CD8-positive, alpha-beta memory T cell (primary cell): ENCODE measurements around the gene RNF126. TPM values are rescaled to one million over a fixed set of nuclear protein-coding genes. Genes with fewer than 3 reads are reported as not detected.

Experiments
- polyA plus RNA-seq: library from polyadenylated mRNA; unstranded; fragments of 300-500 nt; fragmentation: Illumina TruSeq; gene quantifications from one replicate; pipeline ENCODE4 v1.2.3, GENCODE V29; 2021
- total RNA-seq, 2 experiments: library from RNA; stranded (reverse); gene quantifications; one replicate each; pipeline ENCODE4 v1.2.3, GENCODE V29; 2021

The RNF126 gene
- total and polyA plus RNA-seq, 3 experiments from 2014 or later, result 89.6 to 100.0 (median 95.5) TPM

Other genes with a start within 250 kb of the RNF126 start
- gene SHC2, start 202.2 kb downstream of the RNF126 start, total RNA-seq, result under 1 TPM; 0.11 to 0.13 TPM
- gene SHC2, start 202.2 kb downstream of the RNF126 start, polyA plus RNA-seq, result not detected
- under 1 TPM; 0.33 to 0.44 TPM for gene MADCAM1, start 166.7 kb downstream of the RNF126 start, total RNA-seq
- 0.12 TPM for gene MADCAM1, start 166.7 kb downstream of the RNF126 start, polyA plus RNA-seq
- gene TPGS1, start 155.7 kb downstream of the RNF126 start, total RNA-seq, result 10 to 100 TPM; 18.6 to 20.0 TPM
- gene TPGS1, start 155.7 kb downstream of the RNF126 start, polyA plus RNA-seq, result 50.3 TPM
- 10 to 100 TPM; 56.9 to 57.8 TPM for gene CDC34, start 131.5 kb downstream of the RNF126 start, total RNA-seq
- gene CDC34, start 131.5 kb downstream of the RNF126 start, polyA plus RNA-seq, result 46.9 TPM
- 10 to 100 TPM; 48.8 to 50.5 TPM for gene GZMM, start 119.2 kb downstream of the RNF126 start, total RNA-seq
- gene GZMM, start 119.2 kb downstream of the RNF126 start, polyA plus RNA-seq, result 327 TPM
- gene BSG, start 90.6 kb downstream of the RNF126 start, total RNA-seq, result 100 to 1,000 TPM; 250 to 262 TPM
- 436 TPM for gene BSG, start 90.6 kb downstream of the RNF126 start, polyA plus RNA-seq
- gene HCN2, start 73.3 kb downstream of the RNF126 start, total RNA-seq, result under 1 TPM; 0.42 to 0.48 TPM
- not detected for gene HCN2, start 73.3 kb downstream of the RNF126 start, polyA plus RNA-seq
- gene POLRMT, start 29.7 kb downstream of the RNF126 start, total RNA-seq, result 10 to 100 TPM; 75.2 to 77.3 TPM
- gene POLRMT, start 29.7 kb downstream of the RNF126 start, polyA plus RNA-seq, result 58.8 TPM
- under 1 TPM; 0.20 to 0.22 TPM for gene FGF22, start 23.3 kb downstream of the RNF126 start, total RNA-seq
- gene FGF22, start 23.3 kb downstream of the RNF126 start, polyA plus RNA-seq, result not detected
- 1 to 10 TPM; 7.7 to 8.0 TPM for gene FSTL3, start 13.2 kb upstream of the RNF126 start, total RNA-seq
- gene FSTL3, start 13.2 kb upstream of the RNF126 start, polyA plus RNA-seq, result 0.81 TPM
- gene PRSS57, start 32.2 kb upstream of the RNF126 start, total RNA-seq, result not detected
- not detected for gene PRSS57, start 32.2 kb upstream of the RNF126 start, polyA plus RNA-seq
- not detected for gene PALM, start 45.7 kb upstream of the RNF126 start, total RNA-seq
- gene PALM, start 45.7 kb upstream of the RNF126 start, polyA plus RNA-seq, result not detected
- not detected for gene MISP, start 87.9 kb upstream of the RNF126 start, total RNA-seq
- gene MISP, start 87.9 kb upstream of the RNF126 start, polyA plus RNA-seq, result not detected
- 100 to 1,000 TPM; 969 to 978 TPM for gene PTBP1, start 134.2 kb upstream of the RNF126 start, total RNA-seq
- gene PTBP1, start 134.2 kb upstream of the RNF126 start, polyA plus RNA-seq, result 177 TPM
- gene PLPPR3, start 158.7 kb upstream of the RNF126 start, total RNA-seq, result not detected
- not detected for gene PLPPR3, start 158.7 kb upstream of the RNF126 start, polyA plus RNA-seq
- gene AZU1, start 164.6 kb upstream of the RNF126 start, total RNA-seq, result not detected
- gene AZU1, start 164.6 kb upstream of the RNF126 start, polyA plus RNA-seq, result not detected
- not detected for gene PRTN3, start 177.8 kb upstream of the RNF126 start, total RNA-seq
- gene PRTN3, start 177.8 kb upstream of the RNF126 start, polyA plus RNA-seq, result not detected
- gene ELANE, start 189.1 kb upstream of the RNF126 start, total RNA-seq, result not detected
- not detected for gene ELANE, start 189.1 kb upstream of the RNF126 start, polyA plus RNA-seq
- gene CFD, start 196.4 kb upstream of the RNF126 start, total RNA-seq, result 1 to 10 TPM in 1 of 2 experiments, under 1 TPM in 1; 0.89 to 1.5 TPM
- 6.9 TPM for gene CFD, start 196.4 kb upstream of the RNF126 start, polyA plus RNA-seq
- gene MED16, start 230.0 kb upstream of the RNF126 start, total RNA-seq, result 10 to 100 TPM; 57.4 to 59.4 TPM
- 109 TPM for gene MED16, start 230.0 kb upstream of the RNF126 start, polyA plus RNA-seq
- not detected for gene RNU6-9, start 230.3 kb upstream of the RNF126 start, total RNA-seq
- not detected for gene RNU6-9, start 230.3 kb upstream of the RNF126 start, polyA plus RNA-seq